ENCODE measurements around the gene FBLN2. TPM values are rescaled to one million over a fixed set of nuclear protein-coding genes. Genes with fewer than 3 reads are reported as not detected.

Gene FBLN2
- total and polyA plus RNA-seq, 4 donors: 1.3 to 9.1 (median 4.3) TPM

DNA sequence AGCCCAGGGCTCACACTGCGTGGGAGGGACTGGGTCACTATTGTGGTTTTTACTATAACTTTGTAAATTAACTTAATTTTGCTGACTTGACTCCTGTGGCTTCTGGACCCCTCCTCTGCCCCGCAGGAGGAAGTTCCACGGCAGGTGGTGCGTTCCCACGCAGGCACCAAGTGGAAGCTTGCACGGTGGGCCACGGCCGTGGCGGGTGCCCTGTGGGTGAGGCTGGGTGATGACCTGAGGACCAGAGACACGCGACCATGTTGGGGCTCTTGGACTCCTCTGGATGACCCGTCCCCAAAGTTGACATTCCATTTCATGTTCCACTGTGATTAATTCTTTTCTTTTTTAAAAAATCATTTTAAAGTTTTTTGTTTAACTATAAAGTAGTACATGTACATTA is 89.0 kb downstream of the FBLN2 start:
- H3K36me3 ChIP-seq (ENCODE audit: control insufficient read depth in 4 of 4, insufficient read depth in 3 of 4, low read depth in 1 of 4, low read length in 3 of 4): no peaks in the 10 kb centered on the region
- H3K27ac ChIP-seq (ENCODE audit: low read depth in 1 of 2, low read length in 2 of 2): no peak overlapping the region
- TF ChIP-seq ATF3 (IDR thresholded peaks at IDR 0.05): no peak
- H3K9me3 ChIP-seq (ENCODE audit: control insufficient read depth in 4 of 4, low read length in 3 of 4): no peaks in the 10 kb centered on the region
- H3K4me1 ChIP-seq (ENCODE audit: control insufficient read depth in 4 of 4, insufficient read depth in 4 of 4, low read length in 3 of 4): no peaks in the 10 kb centered on the region
- H3K27me3 ChIP-seq (ENCODE audit: control insufficient read depth in 4 of 4, insufficient read depth in 4 of 4, low read length in 3 of 4): peaks cover 0 to 3% (median 0%) of the 10 kb centered on the region in 4 donors
- H3K4me3 ChIP-seq (ENCODE audit: low read depth in 1 of 3, low read length in 3 of 3): no peak overlapping the region
- WGBS: 83% methylated on average over 12 of the region's 12 CpGs
- no peak for DNase-seq (ENCODE audit: low spot score)
- no peak overlapping the region for H3K9ac ChIP-seq (ENCODE audit: low read depth in 1 of 2, low read length in 2 of 2)

- Histone ChIP-seq H3K4me1 (ENCODE audit: control insufficient read depth in 4 of 4, insufficient read depth in 4 of 4, low read length in 3 of 4) (no peaks in the 10 kb centered on the region), H3K36me3 (ENCODE audit: control insufficient read depth in 4 of 4, insufficient read depth in 3 of 4, low read depth in 1 of 4, low read length in 3 of 4) (no peaks in the 10 kb centered on the region), H3K9ac (ENCODE audit: low read depth in 1 of 2, low read length in 2 of 2) (no peak overlapping the region), H3K9me3 (ENCODE audit: control insufficient read depth in 4 of 4, low read length in 3 of 4) (no peaks in the 10 kb centered on the region), H3K4me3 (ENCODE audit: low read depth in 1 of 3, low read length in 3 of 3) (no peak overlapping the region), H3K27ac (ENCODE audit: low read depth in 1 of 2, low read length in 2 of 2) (no peak overlapping the region), H3K27me3 (ENCODE audit: control insufficient read depth in 4 of 4, insufficient read depth in 4 of 4, low read length in 3 of 4) (peaks cover 0 to 3% (median 0%) of the 10 kb centered on the region in 4 donors)
- DNase-seq (ENCODE audit: low spot score): no peak
- WGBS: 86% methylated on average over 17 of the region's 17 CpGs
- TF ChIP-seq, protein P1, sequence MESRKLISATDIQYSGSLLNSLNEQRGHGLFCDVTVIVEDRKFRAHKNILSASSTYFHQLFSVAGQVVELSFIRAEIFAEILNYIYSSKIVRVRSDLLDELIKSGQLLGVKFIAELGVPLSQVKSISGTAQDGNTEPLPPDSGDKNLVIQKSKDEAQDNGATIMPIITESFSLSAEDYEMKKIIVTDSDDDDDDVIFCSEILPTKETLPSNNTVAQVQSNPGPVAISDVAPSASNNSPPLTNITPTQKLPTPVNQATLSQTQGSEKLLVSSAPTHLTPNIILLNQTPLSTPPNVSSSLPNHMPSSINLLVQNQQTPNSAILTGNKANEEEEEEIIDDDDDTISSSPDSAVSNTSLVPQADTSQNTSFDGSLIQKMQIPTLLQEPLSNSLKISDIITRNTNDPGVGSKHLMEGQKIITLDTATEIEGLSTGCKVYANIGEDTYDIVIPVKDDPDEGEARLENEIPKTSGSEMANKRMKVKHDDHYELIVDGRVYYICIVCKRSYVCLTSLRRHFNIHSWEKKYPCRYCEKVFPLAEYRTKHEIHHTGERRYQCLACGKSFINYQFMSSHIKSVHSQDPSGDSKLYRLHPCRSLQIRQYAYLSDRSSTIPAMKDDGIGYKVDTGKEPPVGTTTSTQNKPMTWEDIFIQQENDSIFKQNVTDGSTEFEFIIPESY (IDR thresholded peaks at IDR 0.05): no peak
- no peak for TF ChIP-seq GABPA (IDR thresholded peaks at IDR 0.05 in 1 of 2, conservative IDR thresholded peaks at IDR 0.05 in 1 of 2)
- TF ChIP-seq MAX (IDR thresholded peaks at IDR 0.05): no peak
- no peak for TF ChIP-seq ATF3 (IDR thresholded peaks at IDR 0.05)
- TF ChIP-seq RAD21 (IDR thresholded peaks at IDR 0.05): no peak
- no peak for TF ChIP-seq SP1 (IDR thresholded peaks at IDR 0.05)
- TF ChIP-seq JUND (IDR thresholded peaks at IDR 0.05): no peak
- no peak for TF ChIP-seq TAF1 (conservative IDR thresholded peaks at IDR 0.05)
- TF ChIP-seq REST (IDR thresholded peaks at IDR 0.05): no peak
- no peak for TF ChIP-seq NR2F2 (IDR thresholded peaks at IDR 0.05)
- no peak for TF ChIP-seq YY1 (IDR thresholded peaks at IDR 0.05)
- TF ChIP-seq HNF4A (conservative IDR thresholded peaks at IDR 0.05): no peak
- no peak for TF ChIP-seq RXRA (IDR thresholded peaks at IDR 0.05)
- no peak for TF ChIP-seq FOXA2 (IDR thresholded peaks at IDR 0.05)
- TF ChIP-seq EGR1 (IDR thresholded peaks at IDR 0.05; ENCODE audit: low read depth in 2 of 2): no peak
- no peak for TF ChIP-seq HNF4G (IDR thresholded peaks at IDR 0.05)
Measured at GRCh38 chr3:13638927-13639326, 90.0 kb downstream of the FBLN2 start.
